ENCODE measurements around the gene PTAR1.

Gene PTAR1

GRCh38 chr9:69745716-69746437 is 13.9 kb downstream of the PTAR1 start:
- no peak for TF ChIP-seq JUND (IDR thresholded peaks at IDR 0.05; ENCODE audit: low read depth)
- peak in 1 of 2 experiments; percentile 20 for DNase-seq (ENCODE audit: low read depth in 1 of 2, low spot score in 1 of 2)
- in situ Hi-C loops (cut with HindIII; ENCODE audit: low pct_unique_long_range_greater_than_20kb, low sequenced_read_pairs), result no loop called here

DNA sequence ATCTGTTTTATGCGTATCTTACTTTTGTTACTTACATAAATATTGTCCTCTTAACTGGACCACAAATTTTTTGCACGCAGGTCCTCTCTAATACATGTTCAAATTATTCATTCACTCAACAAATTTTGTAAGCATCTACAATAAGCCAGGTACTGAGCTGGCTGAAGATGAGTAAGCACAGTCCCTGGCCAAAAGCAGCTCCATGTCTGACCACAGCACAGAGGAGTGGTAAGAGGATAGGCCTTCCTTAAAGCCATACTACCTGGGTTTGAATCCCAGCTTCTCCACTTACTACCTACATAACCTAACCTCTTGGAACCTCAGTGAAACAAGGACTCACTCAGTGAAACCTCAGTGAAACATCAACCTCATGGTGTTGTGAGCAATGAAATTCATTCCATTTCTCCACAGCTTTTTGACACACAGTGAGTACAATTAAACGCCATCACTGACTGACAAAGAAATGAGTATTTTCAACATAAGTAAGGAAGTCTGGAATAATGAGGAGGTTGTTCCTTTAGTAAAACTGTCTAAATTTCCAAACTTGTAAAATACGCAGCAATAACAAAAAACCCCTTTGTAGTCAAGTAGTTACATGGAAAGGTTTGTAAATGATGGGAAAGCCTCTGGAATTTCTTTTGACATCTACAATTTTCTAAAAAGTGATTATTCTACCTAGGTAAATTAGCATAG is 15.0 kb downstream of the PTAR1 start:
- in situ Hi-C loops (cut with HindIII; ENCODE audit: low pct_unique_long_range_greater_than_20kb, low sequenced_read_pairs), result no loop called here

GRCh38 chr9:69743930-69744329 is 15.9 kb downstream of the PTAR1 start:
- DNase-seq (ENCODE audit: low read depth in 1 of 2, low spot score in 1 of 2), result no peak
- in situ Hi-C loops (cut with HindIII; ENCODE audit: low pct_unique_long_range_greater_than_20kb, low sequenced_read_pairs), result no loop called here
- no peak for TF ChIP-seq JUND (IDR thresholded peaks at IDR 0.05; ENCODE audit: low read depth)

More for the DNA sequence above, 15.0 kb downstream of the PTAR1 start:
- no peak for DNase-seq (ENCODE audit: low read depth in 1 of 2, low spot score in 1 of 2)
- no peak for TF ChIP-seq JUND (IDR thresholded peaks at IDR 0.05; ENCODE audit: low read depth)

GRCh38 chr9:69740872-69741505 is 18.8 kb downstream of the PTAR1 start:
- no peak for DNase-seq (ENCODE audit: low read depth in 1 of 2, low spot score in 1 of 2)
- in situ Hi-C loops (cut with HindIII; ENCODE audit: low pct_unique_long_range_greater_than_20kb, low sequenced_read_pairs), result no loop called here

DNA sequence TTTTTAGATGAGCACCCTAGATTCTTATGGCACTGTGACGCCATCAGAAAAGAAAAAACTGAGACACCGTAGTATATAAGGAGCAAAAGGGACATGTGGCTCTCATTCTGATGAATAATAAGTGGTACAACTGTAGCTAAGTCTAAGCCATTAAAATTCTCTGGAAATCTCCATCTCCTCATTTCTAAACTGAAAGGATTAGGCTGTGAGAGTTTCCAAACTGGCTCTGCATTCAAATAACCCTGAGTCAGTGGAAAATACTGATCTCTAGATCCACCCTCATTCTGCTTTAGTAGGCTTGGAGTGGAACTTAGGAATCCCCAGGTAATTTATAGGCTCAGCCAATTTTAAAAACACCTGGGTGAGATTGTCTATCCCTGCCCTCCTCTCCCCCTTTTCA is 28.5 kb downstream of the PTAR1 start:
- no peak for DNase-seq (ENCODE audit: low read depth in 1 of 2, low spot score in 1 of 2)
- no peak for TF ChIP-seq JUND (IDR thresholded peaks at IDR 0.05; ENCODE audit: low read depth)
- in situ Hi-C loops (cut with HindIII; ENCODE audit: low pct_unique_long_range_greater_than_20kb, low sequenced_read_pairs), result no loop called here

More at GRCh38 chr9:69740872-69741505, 18.8 kb downstream of the PTAR1 start:
- no peak for TF ChIP-seq JUND (IDR thresholded peaks at IDR 0.05; ENCODE audit: low read depth)

- in situ Hi-C loops (cut with HindIII; ENCODE audit: low pct_unique_long_range_greater_than_20kb, low sequenced_read_pairs), result no loop called here
- DNase-seq (ENCODE audit: low read depth in 1 of 2, low spot score in 1 of 2), result no peak
- no peak for TF ChIP-seq JUND (IDR thresholded peaks at IDR 0.05; ENCODE audit: low read depth)
These were observed 39.8 kb downstream of the PTAR1 start for GRCh38 chr9:69719983-69720382.

DNA sequence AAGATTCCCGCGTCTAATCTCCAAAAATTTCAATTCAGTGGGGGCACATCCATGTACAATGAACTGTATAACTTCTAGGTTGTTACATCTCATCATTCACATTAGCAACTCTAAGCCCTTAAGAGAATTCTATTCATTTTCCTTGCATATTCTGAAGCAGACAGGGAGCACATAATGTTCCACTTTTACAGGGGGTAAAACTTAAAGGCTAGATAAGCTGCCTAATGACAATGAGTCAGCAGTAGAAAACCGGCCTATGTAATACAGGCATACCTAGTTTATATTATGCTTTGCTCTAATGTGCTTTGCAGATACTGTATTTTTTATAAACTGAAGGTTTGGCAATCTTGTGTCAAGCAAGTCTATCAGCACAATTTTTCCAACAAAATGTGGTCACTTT is 40.4 kb downstream of the PTAR1 start:
- TF ChIP-seq JUND (IDR thresholded peaks at IDR 0.05; ENCODE audit: low read depth), result no peak
- DNase-seq (ENCODE audit: low read depth in 1 of 2, low spot score in 1 of 2), result no peak
- in situ Hi-C loops (cut with HindIII; ENCODE audit: low pct_unique_long_range_greater_than_20kb, low sequenced_read_pairs), result no loop called here

- TF ChIP-seq JUND (IDR thresholded peaks at IDR 0.05; ENCODE audit: low read depth), result no peak
- in situ Hi-C loops (cut with HindIII; ENCODE audit: low pct_unique_long_range_greater_than_20kb, low sequenced_read_pairs), result no loop called here
- DNase-seq (ENCODE audit: low read depth in 1 of 2, low spot score in 1 of 2), result no peak
These were observed 41.6 kb downstream of the PTAR1 start for GRCh38 chr9:69718218-69718617.

- no peak for TF ChIP-seq JUND (IDR thresholded peaks at IDR 0.05; ENCODE audit: low read depth)
- in situ Hi-C loops (cut with HindIII; ENCODE audit: low pct_unique_long_range_greater_than_20kb, low sequenced_read_pairs), result no loop called here
- no peak for DNase-seq (ENCODE audit: low read depth in 1 of 2, low spot score in 1 of 2)
These were observed 44.0 kb downstream of the PTAR1 start for GRCh38 chr9:69715825-69716224.

DNA sequence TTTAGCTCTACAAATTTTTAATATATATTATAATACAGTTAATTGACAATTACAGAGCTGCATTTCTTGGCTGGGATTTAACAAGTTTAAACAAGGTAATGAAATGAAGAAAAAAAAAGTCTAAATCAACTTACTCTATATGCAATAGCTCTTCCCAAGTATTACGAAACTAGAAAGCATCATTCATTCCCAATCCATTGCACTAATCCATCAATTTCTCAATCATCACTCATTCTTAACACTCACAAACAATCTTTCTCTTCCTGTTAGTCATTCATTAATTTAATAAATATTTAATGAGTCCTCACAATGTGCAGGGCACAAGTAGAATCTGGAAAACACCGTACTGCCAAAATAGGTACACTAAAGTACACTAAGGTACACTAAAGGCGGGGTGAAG is 44.7 kb downstream of the PTAR1 start:
- DNase-seq (ENCODE audit: low read depth in 1 of 2, low spot score in 1 of 2), result no peak
- in situ Hi-C loops (cut with HindIII; ENCODE audit: low pct_unique_long_range_greater_than_20kb, low sequenced_read_pairs), result no loop called here
- no peak for TF ChIP-seq JUND (IDR thresholded peaks at IDR 0.05; ENCODE audit: low read depth)

DNA sequence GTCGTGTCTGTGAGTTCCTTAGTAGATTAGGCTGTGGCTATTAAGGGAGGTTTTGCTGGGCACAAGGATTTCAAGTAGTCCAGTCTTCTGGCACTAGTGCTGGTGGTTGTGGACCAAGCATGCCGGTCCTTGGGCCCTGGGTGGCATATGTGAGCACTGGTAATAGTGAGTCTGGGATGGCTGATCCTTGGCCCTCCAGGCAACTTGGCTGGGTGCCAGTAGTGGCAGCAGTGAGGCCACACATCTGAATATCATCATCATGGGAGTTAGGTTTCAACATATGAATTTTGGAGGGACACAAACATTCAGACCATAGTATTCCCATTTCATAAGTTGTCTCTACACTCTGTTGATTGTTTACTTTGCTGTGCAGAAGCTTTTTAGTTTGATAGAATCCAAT is 62.3 kb downstream of the PTAR1 start:
- TF ChIP-seq JUND (IDR thresholded peaks at IDR 0.05; ENCODE audit: low read depth), result no peak
- in situ Hi-C loops (cut with HindIII; ENCODE audit: low pct_unique_long_range_greater_than_20kb, low sequenced_read_pairs), result no loop called here
- no peak for DNase-seq (ENCODE audit: low read depth in 1 of 2, low spot score in 1 of 2)

DNA sequence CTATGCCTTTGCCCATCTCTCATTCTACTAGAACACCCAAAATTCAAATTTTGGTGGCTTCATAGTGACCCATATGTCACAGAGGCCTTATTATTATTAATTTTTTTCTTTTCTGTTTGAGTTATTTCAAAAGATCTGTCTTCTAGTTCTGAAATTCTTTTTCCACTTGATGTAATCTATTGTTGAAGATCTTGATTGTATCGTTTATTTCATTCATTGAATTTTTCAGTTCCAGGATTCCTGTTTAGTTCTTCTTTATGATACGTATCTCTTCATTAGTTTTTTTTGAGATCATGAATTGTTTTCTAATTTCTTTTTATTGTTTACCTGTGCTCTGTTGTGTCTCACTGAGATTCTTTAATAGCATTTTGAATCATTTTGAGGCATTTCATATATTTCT is 63.0 kb downstream of the PTAR1 start:
- in situ Hi-C loops (cut with HindIII; ENCODE audit: low pct_unique_long_range_greater_than_20kb, low sequenced_read_pairs), result no loop called here
- TF ChIP-seq JUND (IDR thresholded peaks at IDR 0.05; ENCODE audit: low read depth), result no peak
- no peak for DNase-seq (ENCODE audit: low read depth in 1 of 2, low spot score in 1 of 2)

GRCh38 chr9:69689991-69690538 is 69.7 kb downstream of the PTAR1 start:
- no peak for TF ChIP-seq JUND (IDR thresholded peaks at IDR 0.05; ENCODE audit: low read depth)
- in situ Hi-C loops (cut with HindIII; ENCODE audit: low pct_unique_long_range_greater_than_20kb, low sequenced_read_pairs), result no loop called here

More at GRCh38 chr9:69689991-69690538, 69.7 kb downstream of the PTAR1 start:
- DNase-seq (ENCODE audit: low read depth in 1 of 2, low spot score in 1 of 2), result no peak

Data from T47D (cell line).